ENCODE data around the gene VOPP1.

VOPP1 gene

DNA sequence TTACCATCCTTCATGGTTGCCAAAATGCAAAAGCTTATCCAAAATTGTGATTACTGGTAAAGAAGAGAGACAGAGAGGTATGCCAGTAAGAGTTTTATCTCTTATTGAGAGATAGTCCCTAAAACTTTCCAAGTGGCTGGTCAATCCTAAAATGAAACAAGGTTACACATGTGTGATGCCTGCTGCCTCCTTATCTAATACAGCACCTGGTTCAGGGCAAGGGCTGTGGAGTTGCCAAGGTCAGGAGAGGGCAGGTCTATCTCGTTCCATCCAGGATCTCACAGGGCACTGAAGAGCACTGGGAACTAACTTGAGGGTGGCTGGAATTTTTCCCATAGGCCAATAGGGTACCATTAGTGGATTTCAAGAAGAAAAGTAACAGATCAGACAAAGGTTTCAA lies 18.3 kb downstream of the VOPP1 start:
- no peak for DNase-seq

DNA sequence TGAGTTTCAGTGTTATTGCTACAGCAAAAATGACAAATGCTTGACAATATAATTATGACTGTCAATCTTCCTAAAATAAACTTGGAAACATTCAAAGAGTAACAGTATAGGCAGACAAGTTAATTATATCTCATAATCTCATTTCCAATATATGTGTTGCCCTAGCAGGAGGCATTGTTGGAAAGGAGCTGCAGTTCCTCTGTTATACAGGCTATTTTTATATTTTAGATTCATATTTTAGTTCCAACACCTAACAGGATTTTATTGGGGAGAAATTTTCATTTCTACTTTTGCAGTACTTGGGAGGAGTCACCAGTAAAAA lies 19.3 kb downstream of the VOPP1 start:
- no peak for DNase-seq

DNA sequence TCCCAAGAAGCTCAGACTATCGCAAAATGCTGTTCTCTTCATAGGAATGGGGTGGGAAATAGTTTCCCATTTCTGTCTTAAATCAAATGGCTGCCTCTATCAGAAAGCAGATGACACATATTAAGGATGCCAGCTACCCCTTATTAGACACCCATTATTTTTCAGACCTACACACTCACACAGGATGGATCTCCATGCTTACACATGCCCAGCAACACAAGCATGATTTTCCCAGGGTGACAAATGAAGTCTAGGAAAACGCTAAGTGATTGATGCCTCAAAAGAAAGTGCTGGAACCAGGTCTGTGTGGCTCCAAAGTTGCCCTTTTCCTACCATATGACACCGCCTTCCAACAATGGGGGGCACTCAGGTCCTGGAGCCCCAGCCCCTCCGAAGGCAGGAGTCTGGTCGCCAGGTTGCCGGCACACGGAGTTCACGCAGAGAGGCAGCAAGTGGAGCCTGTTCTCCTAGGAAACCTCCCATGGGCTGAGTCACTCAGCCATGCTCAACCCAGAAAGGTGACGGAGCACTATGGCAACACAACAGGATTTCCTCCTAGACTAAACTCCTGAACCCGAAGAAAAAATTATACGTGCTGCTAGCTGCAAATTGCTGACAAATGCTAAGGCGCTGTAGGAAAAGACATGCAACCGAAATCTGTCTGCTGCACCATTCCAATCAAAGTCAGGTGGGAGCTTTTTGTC lies 19.8 kb downstream of the VOPP1 start:
- DNase-seq, result no peak

DNA sequence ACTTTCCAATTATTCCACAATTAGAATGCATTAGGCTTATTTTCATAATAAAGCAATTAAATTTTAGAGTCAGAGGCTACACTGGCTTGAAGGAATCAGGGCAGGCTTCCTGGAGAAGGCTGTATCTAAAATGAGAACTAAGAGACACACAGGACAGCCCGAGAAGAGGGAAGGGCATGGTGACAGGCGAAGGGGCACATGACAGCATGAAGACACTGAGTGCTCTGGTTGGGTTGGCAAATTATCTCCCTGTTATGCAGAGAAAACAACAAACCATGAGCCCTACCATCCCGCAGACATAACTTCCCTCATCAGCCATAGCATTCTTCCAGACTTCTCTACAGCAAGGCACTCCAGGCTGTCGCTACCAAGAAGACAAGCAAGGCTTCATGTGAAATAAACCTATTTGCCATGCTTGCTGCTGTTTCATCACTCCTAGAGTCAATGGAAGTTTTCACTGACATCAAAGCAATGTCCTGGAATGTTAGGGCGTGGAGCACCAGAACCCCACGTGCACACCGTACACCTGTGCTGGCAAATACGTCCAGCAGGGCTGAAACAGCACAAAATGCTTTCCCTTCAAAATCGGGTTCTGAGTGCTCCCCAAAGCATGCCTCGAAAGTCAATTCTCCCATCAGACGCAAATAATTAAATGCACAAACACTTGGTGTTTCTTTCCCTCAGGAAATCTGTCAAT lies 21.3 kb downstream of the VOPP1 start:
- no peak for DNase-seq

DNA sequence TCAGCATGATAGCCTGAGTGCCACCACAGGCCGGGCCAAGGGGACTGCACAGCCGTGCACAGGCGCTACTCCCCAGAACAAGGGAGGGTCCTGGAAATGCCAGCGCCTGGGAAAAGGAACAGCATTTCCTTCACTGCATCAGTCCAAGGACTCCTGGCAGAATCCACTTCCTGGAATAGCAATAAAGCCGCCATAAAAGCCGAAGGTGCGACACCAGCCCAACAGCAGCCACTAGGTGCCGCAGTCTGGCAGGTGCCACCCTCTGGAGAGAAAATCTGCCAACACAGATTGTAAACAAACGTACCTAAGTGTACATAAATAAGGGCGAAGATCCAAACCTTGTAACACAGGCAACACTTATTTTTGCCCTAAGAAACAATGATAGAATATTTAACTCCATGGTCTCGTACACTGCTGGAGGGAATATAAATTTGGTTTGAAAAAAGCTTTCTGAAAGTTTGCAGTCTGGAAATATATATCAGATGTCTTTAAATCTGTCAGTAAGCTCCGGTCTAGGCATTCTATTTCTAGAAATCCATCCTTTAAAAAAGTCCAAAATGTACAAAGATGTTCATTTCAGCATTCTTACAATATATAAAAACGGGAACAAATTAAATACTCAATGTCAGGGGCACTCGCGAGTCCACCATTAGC lies 22.2 kb downstream of the VOPP1 start:
- DNase-seq, result no peak

DNA sequence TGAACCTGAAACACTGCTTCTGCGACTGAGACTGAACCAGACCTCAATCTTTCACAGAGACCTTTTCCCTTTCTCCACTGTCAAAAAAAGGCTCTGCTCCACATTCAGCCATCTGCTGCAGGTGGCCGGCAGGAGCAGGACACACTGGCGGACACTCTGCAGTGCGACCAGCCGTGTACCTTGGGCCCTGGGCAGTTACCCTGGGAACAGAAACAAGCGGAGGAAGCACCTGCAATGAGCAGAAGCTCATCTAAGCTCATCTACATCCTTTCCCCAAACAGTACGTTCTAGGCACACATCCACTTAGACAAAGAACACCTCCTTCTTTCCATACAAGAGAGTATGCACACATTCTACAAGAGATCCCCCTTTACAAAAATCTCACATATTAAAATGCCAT lies 22.8 kb downstream of the VOPP1 start:
- no peak for DNase-seq

DNA sequence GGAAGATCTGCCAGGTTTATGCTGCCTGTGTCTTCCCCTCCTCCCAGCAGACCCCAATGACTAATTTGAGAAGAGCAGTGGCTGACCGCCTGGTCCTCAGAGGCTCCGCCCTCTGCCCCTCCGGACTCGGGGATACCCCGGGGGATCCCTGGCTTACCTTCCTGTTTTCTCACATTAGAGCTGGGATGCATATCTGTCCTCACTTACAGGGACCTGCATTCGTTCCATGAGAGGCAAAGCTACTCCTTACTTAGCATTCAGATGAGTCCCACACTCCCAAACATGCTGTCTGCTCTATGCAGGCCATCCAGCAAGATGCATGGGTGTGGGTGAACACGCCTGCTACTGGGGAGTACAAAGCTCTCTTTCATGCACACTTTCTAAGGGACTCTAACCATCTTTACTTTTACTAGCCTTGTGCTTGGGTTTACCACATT lies 24.0 kb downstream of the VOPP1 start:
- no peak for DNase-seq

DNA sequence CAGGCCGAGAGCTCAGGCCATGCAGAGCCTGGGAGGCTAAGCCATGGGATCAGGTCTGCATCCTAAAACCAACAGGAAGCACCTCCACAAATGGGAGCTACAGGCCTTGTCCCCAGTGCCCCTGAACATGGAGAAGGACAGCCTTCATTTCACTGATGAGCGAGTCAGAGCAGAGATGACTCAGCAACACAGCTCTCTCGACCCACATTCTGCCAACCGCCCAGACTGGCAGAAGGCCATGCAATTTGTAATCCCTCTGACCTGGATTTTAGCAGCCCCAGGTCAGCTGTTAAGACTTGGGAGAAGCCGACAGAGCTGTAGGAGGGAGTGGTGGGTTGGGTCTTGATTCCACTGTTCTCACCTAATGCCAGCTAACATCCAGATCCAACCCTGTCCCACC lies 25.5 kb downstream of the VOPP1 start:
- DNase-seq, result no peak

DNA sequence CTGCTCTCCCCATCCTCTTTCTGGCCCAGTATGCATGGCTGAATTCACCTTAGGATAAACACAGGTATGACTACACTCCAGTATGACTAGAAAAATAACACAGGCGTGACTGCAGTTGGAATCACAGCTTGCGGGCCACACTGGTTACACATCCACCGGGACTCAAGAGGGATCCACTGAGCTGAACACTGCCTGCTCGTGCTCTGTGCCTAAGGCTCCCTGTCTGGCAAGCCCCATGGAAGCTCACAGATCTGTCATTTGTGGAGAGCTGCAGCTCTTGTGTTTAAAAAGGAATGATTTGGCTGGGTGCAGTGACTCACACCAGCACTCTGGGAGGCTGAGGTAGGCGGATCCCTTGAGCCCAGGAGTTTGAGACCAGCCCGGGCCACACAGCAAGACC lies 26.8 kb downstream of the VOPP1 start:
- no peak for DNase-seq

DNA sequence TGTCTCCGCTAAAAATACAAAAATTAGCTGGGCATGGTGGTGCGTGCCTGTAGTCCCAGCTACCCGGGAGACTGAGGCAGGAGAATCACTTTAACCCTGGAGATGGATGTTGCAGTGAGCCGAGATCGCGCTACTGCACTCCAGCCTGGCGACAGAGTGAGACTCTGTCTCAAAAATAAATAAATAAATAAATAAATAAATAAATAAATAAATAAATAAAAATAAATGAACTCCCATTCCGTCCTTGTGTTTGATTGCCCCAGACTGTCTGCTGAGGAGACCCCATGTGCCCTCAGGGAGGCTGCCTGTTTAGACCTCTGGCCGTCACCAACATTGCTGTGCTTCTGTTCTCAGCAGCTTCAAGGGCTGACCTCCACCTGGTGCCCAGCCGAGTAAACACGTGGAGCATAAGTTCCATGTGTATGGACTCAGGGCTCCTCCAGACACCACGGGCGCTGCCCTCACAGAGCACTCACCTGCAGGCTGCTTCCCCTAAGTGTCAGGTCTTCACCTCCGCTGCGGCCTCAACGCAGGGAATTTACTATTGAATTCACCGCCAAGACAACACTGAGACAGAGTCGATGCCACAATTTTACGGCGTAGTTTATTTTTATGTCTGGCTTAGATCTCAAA lies 32.0 kb downstream of the VOPP1 start:
- no peak for DNase-seq

DNA sequence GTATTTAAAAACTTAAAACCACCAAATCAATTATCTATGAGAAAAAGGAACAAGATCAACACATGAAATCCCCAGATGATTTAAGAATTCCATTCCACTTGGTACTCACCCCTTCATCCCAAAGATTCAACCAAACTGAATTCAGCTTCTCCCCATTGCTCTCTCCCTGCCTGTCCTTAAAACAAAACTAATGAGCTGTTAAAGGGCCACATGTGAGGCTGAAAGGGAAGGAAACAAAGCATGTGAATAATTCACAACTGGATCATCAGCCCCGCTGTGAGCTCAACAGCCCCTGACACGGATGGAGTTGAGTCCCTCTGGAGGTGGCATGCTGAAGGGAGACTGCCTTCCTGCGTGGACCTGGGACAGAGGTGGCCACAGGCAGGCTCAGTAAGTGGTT lies 32.9 kb downstream of the VOPP1 start:
- no peak for DNase-seq

DNA sequence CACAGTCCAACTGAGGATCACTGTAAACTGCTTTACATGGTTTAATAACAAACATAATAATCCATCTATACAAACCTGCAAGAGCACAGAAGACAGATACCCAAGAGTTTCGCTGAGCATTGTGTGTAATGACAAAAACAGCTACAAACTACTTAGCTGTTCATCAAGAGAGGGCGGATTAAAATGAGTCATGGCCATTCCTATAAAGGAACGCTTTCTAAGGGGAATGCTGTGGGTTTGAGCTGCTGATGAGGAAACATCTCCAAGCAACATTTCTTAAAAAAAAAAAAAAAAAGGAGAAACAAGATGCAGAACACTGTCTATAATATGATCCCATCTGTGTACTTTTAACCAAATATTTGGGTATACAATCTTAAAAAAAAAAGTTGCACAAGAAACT lies 33.8 kb downstream of the VOPP1 start:
- DNase-seq, result no peak

DNA sequence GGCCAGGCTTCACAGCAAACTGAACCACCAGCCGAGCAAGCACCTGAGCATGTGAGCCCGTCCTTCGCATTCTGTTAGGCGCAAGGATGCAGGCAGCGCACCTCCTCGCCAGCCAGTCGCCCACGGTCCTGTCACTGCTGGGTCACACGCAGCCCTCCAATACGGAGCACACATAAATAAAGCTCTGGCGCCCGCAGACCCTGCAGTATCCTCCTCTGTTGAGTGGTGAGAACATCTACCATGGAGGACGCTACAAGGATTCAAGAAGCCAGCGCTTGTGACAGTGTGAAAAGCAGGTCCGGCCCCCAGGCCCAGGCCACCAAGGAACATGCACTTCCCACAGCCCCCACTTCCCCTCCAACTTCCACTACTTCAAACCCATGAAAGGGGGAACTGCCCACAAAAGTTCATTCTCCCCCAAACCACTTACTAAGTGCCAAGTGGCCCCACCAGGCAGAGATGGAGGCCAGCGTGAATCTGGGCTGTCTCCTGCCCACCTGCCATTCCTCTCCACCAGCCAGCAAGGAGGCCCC lies 34.8 kb downstream of the VOPP1 start:
- no peak for DNase-seq

DNA sequence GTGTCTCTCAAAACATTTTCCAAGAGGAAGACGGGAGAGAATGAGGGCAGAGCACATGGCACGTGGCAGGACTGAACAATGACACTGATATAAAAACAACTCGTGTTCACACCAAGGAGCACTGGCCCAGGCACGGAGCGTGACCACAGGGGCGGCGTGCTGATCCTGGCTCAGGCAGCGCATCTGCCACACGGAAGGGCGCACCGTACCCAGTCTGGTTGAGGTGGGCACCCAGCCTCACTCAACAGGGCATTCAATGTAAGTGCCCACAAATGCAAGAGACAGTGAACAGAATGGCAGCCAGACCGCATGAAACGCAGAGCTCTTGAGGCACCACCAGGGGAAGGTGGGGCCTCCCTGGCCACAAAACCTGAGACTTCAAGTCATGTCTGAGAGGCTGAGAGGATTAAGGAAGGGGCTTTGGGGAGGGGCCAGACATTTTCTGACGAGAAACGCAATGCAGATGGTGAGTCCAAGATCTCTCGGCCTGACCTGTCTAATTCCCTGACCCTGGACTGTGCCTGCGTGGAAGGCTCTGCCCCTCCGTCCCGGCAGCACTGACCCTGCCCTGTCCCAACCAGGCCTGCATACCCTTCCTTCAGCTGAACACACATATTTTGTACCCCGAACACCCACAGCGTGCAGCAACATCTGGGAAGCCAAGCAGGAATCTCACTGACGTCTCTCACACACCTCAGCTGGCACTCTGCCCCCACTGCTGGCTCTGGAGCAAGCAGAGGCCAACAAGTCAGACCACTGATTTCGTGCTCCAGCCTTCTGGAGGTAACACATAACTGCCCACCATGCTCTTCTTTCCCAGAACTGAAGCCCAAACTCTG lies 35.5 kb downstream of the VOPP1 start:
- DNase-seq, result no peak

DNA sequence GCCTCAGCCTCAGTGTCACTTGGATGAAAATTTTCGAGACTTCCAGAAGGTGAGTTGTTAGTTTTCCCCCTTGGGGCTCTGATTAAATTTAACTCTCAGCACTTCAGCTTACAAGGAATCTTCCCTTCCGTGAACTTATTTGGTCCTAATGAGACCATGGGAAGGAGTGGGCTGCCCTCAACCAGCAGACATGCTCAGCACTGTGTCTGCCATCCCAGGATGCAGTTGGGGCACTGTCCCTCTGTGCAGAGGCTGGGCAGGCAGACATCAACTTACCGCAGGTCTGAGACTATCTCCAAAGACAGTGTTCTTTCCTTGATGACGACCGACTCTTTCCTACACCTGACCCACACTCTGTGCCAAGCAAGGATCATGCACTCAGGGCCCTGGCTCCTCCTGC lies 36.7 kb downstream of the VOPP1 start:
- no peak for DNase-seq

DNA sequence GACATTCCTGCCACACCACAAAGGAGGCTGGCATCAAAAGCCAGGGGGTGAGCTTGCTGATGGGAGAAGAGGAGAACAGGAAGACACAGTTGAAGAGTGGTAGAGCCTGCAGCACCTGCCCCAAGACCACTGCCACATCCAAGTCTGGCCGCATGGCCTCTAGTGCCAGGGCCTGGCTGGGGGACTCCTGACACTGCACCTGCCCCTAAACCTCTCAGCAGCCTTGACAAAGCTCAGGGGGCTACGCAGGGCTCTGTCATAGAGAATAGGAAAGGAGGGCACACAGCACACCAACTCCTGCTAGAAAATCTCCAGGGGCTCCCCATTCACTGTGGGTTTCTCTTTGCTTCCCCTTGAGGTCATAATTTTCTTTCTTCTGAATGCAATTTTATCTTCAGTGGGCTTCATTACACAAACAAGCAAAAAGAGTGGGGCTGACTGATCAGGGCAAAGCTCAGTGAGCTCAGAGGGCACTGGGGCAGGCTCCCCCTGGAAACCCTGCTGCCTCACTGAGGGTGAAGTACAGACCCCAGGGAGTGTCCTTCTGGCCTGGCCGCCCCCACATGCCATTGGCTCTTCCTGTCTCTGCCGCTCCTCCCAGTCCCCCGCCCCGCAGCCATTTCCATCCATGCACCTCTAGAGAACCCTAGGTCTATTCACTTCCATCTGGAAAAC lies 37.2 kb downstream of the VOPP1 start:
- DNase-seq, result no peak

DNA sequence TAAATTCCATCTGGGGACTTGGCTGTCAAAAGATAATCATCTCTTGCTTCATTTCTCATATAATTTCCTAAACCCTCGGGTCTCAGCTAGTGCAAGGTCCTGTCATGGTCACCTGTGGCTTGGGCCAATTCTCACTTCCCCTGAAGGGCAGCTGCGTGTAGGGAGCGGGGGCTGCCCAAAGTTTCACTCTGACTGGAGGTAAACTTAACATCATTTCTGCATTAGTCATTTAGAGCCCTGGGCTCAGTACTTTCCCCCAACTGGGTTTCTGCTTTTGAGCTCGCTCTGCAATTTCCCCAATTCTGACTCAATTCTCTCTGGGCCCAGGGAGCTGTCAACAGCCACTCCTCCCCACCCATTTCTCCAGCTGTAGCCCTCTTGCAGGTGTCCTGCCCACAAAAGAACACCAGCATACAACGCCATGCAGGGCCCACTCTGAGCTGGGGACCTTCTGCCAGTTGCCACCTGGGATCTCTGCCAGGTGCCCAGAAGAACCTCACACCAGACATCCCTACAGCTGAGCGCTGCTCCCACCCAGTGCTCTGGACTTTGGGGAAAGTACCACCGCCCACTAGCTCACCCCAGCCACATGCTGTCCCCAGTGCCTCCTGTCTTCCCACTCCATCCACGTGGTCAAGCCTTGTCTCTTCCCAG lies 37.9 kb downstream of the VOPP1 start:
- DNase-seq, result peak; percentile 62

DNA sequence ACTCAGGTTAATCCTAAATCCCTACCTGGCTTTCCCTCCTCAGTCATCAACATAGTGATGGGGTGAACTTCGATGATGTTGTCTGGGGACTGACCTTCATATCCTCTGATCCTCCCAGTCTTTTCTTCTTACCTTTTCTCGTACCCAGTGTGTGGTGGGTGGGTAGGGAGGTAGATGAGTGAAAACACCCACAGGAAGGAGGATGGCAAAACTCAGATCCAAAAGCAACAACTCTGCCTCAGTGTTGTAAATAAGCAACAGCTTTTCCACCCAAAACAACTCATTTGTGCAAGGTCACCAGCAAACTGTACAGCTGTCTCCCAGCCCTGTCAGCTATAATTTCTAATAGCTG lies 38.6 kb downstream of the VOPP1 start:
- no peak for DNase-seq

DNA sequence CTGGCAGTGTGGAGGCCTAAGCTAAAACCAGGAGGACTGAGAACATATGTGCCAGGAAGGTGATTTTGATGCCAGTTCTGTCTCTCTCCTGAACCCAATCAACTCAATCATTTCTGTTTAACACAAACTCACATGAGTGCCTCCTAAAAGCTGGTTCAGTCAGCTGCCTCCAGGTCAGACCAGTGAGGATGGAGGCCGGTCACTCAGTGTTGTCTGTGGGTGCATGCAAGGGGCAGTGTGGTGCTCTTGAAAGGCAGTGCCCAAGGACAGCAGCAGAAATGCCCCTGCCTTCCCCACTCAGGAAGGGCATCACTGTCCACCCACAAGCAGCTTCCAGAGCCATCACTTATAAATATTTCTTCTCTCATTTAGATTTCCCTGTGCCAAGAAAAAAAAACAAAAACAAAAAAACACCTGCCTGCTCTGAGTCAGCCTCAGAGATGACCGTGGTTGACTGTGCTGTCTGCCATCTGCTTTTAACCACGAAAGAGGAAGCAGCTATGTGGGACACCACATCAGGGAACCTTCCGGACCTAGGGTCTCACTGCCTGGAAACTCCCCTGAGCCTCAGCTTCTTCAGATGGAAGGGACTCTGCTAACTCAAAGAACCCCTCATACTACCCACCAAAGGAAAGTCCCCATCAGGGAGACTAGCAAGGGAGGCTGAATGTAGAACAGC lies 39.1 kb downstream of the VOPP1 start:
- DNase-seq, result peak; percentile 86

DNA sequence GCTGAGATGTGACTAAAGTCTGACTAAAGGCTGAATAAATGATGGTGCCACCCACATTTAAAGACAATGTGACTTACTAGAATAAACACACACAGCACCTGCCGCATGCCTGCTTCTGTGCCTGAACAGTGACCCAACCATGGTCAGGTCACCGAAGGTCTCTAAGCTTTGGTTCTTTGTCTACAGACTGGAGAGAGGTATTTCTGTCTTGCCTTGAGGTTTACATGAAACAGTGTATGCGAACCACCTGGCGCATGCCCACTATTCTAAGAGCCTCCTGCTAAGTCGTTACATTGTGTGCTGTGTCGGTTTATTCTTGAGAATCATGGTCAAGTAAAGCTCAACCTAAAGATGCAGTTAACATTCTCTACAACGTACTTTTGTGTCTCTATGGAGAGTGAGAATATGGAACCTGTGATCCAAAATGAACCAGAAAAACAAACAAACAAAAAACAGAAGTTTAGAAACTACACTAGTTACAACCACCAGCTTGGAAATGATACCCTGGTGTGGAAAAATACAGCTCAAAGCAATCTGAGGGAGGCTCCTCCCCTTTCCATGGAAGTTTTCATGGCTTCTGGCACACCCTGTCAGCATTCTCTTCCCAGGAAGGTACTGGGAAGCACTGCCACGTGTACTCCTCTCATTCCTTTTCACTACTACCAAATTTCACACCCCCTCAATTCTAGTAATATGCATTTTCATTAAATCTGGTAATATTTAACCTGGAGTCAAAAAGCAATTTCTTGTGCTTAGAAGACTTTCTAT lies 40.0 kb downstream of the VOPP1 start:
- DNase-seq, result no peak
